BLaER1 treated with 17β-estradiol and CSF1 and Interleukin-3, amounts not matched to agents 10 nM and 100 nM (cell line): ENCODE measurements around the gene TRPM1.

Experiments
- H3K27ac ChIP-seq, 11 experiments: shearing (Covaris generic); formaldehyde crosslinking; 2 replicates each; pipeline ENCODE4 v1.8.1; 2022
- H3K27me3 ChIP-seq, 11 experiments: shearing (Covaris generic); formaldehyde crosslinking; 2 replicates each; pipeline ENCODE4 v1.8.1; 2022
- H3K36me3 ChIP-seq, 11 experiments: shearing (Covaris generic); formaldehyde crosslinking; 2 replicates each; pipeline ENCODE4 v1.8.1; 2022
- H3K4me1 ChIP-seq, 10 experiments: shearing (Covaris generic); formaldehyde crosslinking; 2 replicates each; pipeline ENCODE4 v1.8.1; 2022
- H3K4me2 ChIP-seq, 11 experiments: shearing (Covaris generic); formaldehyde crosslinking; 2 replicates each; pipeline ENCODE4 v1.8.1; 2022
- H3K4me3 ChIP-seq, 10 experiments: shearing (Covaris generic); formaldehyde crosslinking; 2 replicates each; pipeline ENCODE4 v1.8.1; 2022
- H3K9ac ChIP-seq, 11 experiments: shearing (Covaris generic); formaldehyde crosslinking; 2 replicates each; pipeline ENCODE4 v1.8.1; 2022
- H3K9me3 ChIP-seq, 11 experiments: shearing (Covaris generic); formaldehyde crosslinking; replicated peaks in 1 of 11; 2 replicates each; pipeline ENCODE4 v1.8.1; 2022
- H4K20me1 ChIP-seq, 11 experiments: shearing (Covaris generic); formaldehyde crosslinking; 2 replicates each; pipeline ENCODE4 v1.8.1; 2022
- Cebpa-rat ChIP-seq, 11 experiments: shearing (Covaris generic); IDR thresholded peaks; 2 replicates each; pipeline ENCODE4 v1.8.1; 2022

The TRPM1 gene

DNA sequence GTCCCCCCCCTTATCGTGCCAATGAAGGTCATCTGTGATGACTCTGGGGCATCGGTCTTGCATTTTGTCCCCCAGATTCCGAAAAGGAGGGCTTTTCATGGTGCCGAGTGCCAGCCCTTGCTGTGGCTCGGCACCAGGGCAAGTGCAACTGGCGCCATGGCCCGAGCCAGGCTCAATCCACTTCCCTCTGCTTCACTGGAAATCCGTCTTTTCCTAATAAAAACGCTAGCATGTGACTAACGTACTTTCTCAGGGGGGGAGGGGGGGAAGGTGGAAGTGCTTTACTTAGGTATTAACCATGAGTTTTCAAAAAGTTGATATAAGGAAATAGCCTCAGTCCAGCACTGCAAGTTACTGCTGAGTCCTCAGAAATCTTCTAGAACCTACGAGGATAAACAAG, 20.5 kb downstream of the TRPM1 start:
- Histone ChIP-seq H3K36me3 (no peaks in the 10 kb centered on the region), H3K4me1 (peaks cover 9 to 35% (median 20%) of the 10 kb centered on the region in 10 experiments), H3K27me3 (no peaks in the 10 kb centered on the region), H3K27ac (no peak overlapping the region), H4K20me1 (no peaks in the 10 kb centered on the region), H3K4me3 (no peak overlapping the region), H3K4me2 (peak overlapping the region in 4 of 11 experiments; percentile 9 to 45 (median 25); a peak in 4 of 22 replicates), H3K9ac (no peak overlapping the region), H3K9me3 (peaks cover 0 to under 1% (median 0%) of the 10 kb centered on the region in 11 experiments; a peak in 1 of 22 replicates)
- no peak for TF ChIP-seq Cebpa-rat (IDR thresholded peaks at IDR 0.05)

DNA sequence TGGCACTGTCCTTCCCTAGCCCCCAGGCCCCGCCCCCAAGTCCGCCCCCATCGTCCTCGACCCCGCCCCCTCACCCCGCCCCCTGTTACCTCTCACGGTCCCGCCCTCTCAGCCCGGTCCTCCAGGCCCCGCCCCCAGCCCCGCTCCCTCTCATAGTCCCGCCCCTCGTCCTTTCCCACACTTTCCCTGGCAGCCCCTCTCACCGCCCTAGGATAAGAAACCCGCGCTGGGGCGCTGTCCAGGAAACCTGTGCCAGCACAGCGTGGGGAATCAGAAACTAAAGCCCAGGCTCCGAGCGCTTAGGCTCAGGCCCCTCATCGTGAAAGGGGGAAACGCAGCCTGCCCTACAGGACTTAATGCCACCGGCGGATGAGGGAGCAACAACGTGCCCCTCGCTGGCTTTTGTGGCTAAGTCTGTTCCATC, 20.9 kb downstream of the TRPM1 start:
- no peaks in the 10 kb centered on the region for H3K27me3 ChIP-seq
- no peak overlapping the region for H3K9ac ChIP-seq
- H3K4me2 ChIP-seq = peak overlapping the region in 4 of 11 experiments; percentile 9 to 45 (median 25); a peak in 4 of 22 replicates
- H3K4me3 ChIP-seq = no peak overlapping the region
- H4K20me1 ChIP-seq = no peaks in the 10 kb centered on the region
- no peak overlapping the region for H3K27ac ChIP-seq
- peaks cover 0 to 5% (median 2%) of the 10 kb centered on the region in 11 experiments; a peak in 8 of 22 replicates for H3K9me3 ChIP-seq
- H3K36me3 ChIP-seq = no peaks in the 10 kb centered on the region
- no peak for TF ChIP-seq Cebpa-rat (IDR thresholded peaks at IDR 0.05)
- H3K4me1 ChIP-seq = peaks cover 9 to 35% (median 20%) of the 10 kb centered on the region in 10 experiments

DNA sequence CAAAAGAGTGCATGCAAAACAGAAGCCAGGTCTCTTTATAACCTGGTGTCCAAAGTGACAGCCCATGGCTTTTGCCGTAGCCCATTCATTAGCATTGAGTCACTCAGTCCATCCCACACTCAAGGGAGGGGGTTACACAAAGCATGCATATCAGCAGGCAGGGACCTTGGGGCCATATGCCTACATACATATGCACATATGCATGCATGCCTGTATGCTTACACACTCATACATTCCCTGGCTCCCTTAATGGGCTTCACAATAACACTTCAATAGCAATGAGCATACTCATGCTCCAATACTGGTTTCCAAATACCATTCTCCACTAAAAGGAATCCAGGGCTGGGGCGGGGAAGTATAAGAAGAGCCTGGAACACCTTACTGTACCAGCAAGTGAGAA, 22.0 kb downstream of the TRPM1 start:
- Histone ChIP-seq H3K4me3 (no peak overlapping the region), H3K36me3 (no peaks in the 10 kb centered on the region), H3K4me1 (peaks cover 9 to 35% (median 20%) of the 10 kb centered on the region in 10 experiments), H3K9ac (no peak overlapping the region), H3K9me3 (peaks cover 0 to 13% (median 6%) of the 10 kb centered on the region in 11 experiments; a peak in 10 of 22 replicates), H3K4me2 (no peak overlapping the region), H3K27ac (no peak overlapping the region), H4K20me1 (no peaks in the 10 kb centered on the region), H3K27me3 (no peaks in the 10 kb centered on the region)
- no peak for TF ChIP-seq Cebpa-rat (IDR thresholded peaks at IDR 0.05)

DNA sequence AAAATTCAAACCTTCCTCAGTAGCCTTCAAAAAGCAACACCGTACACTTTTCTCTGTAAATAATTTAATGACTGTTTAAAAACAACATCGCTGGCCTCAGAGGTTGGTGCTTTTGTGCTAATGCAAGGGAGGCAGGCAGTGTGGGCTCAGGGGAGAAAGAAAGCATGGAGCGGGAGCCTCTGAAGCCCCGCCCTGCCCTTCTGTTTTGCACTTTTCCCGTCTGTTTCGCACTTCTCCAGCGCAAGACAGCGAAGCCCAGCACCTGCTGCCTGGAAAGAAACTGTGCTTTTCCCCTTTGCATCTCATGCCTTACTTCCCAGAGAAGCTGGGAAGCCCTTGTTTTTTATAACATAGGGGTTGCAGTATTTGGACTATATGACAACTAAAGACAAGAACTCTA, 23.1 kb downstream of the TRPM1 start:
- no peak overlapping the region for H3K4me2 ChIP-seq
- H4K20me1 ChIP-seq = no peaks in the 10 kb centered on the region
- no peak overlapping the region for H3K4me3 ChIP-seq
- no peak overlapping the region for H3K27ac ChIP-seq
- no peaks in the 10 kb centered on the region for H3K27me3 ChIP-seq
- H3K4me1 ChIP-seq = peaks cover 5 to 30% (median 14%) of the 10 kb centered on the region in 10 experiments
- H3K9me3 ChIP-seq = peaks cover 0 to 13% (median 6%) of the 10 kb centered on the region in 11 experiments; a peak in 10 of 22 replicates
- H3K36me3 ChIP-seq = no peaks in the 10 kb centered on the region
- TF ChIP-seq Cebpa-rat (IDR thresholded peaks at IDR 0.05) = no peak
- H3K9ac ChIP-seq = no peak overlapping the region

DNA sequence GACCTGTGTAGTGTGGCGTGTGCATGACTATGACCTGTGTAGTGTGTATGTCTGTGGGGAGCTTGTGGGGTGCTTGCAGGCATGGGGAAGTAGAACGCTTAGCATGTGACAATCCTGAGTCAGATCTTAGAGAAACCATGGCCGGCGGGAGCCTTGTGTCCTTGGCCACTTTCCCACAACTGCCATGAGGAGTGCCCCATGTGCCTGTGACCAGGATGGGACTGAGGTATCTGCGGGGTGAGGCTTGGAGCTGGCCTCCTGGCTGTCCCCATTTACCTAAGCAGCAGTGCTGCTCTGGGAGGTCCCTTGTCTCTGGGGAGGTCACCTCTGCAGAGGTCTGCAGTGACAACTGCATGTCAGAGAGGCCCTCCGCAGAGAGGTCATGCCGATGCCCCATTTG, 23.6 kb downstream of the TRPM1 start:
- peaks cover 0 to 25% (median 9%) of the 10 kb centered on the region in 10 experiments; a peak in 14 of 20 replicates for H3K4me1 ChIP-seq
- no peak overlapping the region for H3K27ac ChIP-seq
- no peaks in the 10 kb centered on the region for H4K20me1 ChIP-seq
- no peak overlapping the region for H3K9ac ChIP-seq
- peak overlapping the region in 3 of 11 experiments; percentile 0 to 43 (median 30); a peak in 3 of 22 replicates for H3K4me2 ChIP-seq
- H3K9me3 ChIP-seq = peaks cover 0 to 13% (median 6%) of the 10 kb centered on the region in 11 experiments; a peak in 10 of 22 replicates
- no peak for TF ChIP-seq Cebpa-rat (IDR thresholded peaks at IDR 0.05)
- H3K36me3 ChIP-seq = no peaks in the 10 kb centered on the region
- H3K27me3 ChIP-seq = no peaks in the 10 kb centered on the region
- no peak overlapping the region for H3K4me3 ChIP-seq

DNA sequence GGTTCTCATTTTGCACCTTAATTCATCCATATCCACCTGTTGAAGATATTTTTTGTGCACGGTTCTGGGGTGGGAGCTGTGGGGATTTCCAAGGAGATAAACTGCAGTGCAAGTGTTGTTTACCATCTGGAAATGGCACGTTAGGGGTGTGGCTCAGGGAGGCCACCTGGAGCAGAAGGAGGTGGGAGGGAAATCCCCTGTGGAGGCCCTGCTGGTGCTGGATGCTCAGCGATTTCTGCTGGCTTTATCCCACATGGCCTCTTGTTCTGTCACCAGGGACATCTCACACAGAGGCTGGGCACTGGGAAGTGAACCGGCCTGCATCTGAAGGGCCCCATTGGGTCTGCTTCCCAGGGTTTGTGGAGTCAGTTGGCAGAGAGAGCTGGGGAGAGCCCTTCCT, 24.3 kb downstream of the TRPM1 start:
- Histone ChIP-seq H3K4me3 (no peak overlapping the region), H3K36me3 (no peaks in the 10 kb centered on the region), H3K9me3 (peaks cover 0 to 13% (median 6%) of the 10 kb centered on the region in 11 experiments; a peak in 10 of 22 replicates), H3K4me1 (peaks cover 0 to 19% (median 5%) of the 10 kb centered on the region in 10 experiments; a peak in 7 of 20 replicates), H3K4me2 (peak overlapping the region in 6 of 11 experiments; percentile 0 to 43 (median 34); a peak in 6 of 22 replicates), H3K9ac (no peak overlapping the region), H3K27me3 (no peaks in the 10 kb centered on the region), H3K27ac (no peak overlapping the region), H4K20me1 (no peaks in the 10 kb centered on the region)
- TF ChIP-seq Cebpa-rat (IDR thresholded peaks at IDR 0.05) = no peak

DNA sequence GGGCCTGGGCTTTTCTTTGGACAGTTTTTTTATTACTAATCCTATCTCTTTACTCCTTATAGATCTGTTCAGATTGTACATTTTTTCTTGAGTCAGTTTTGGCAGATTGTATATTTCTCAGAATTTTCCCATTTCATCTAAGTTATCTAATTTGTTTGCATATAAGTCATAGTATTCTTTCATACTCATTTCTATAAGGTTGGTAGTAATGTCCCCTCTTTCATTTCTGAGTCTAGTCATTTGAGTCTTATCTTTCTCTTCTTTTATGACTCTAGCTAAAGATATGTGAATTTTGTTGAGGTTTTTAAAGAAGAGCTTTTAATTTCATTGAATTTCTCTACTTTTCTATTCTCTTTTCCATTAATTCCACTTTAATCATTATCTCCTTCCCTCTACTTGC, 27.2 kb downstream of the TRPM1 start:
- Histone ChIP-seq H3K9me3 (peaks cover 0 to 13% (median 6%) of the 10 kb centered on the region in 11 experiments; a peak in 10 of 22 replicates), H3K27ac (no peak overlapping the region), H3K4me1 (peaks cover 0 to 20% (median 10%) of the 10 kb centered on the region in 10 experiments; a peak in 12 of 20 replicates), H3K36me3 (no peaks in the 10 kb centered on the region), H3K4me3 (no peak overlapping the region), H3K4me2 (no peak overlapping the region), H3K27me3 (no peaks in the 10 kb centered on the region), H4K20me1 (no peaks in the 10 kb centered on the region), H3K9ac (no peak overlapping the region)
- TF ChIP-seq Cebpa-rat (IDR thresholded peaks at IDR 0.05) = no peak

DNA sequence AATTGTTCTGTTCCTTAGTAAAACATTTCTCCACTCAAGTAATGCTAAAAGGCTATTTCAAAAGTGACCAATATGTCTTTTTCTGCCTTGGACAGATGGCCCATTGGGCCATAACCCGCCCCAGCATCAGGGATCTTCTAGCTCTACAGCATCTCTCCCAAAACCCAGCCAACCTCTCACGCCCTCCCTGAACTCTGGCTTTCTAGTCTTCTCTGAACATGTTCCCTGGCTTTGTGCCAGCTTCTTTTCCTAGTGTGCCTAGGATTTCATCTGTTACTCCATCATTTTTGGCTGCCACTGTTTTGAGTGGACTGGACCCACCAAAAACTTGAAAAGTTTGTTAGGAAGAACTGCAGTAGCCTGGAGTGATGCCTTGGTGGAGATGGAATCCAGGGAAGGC, 30.7 kb downstream of the TRPM1 start:
- no peak for TF ChIP-seq Cebpa-rat (IDR thresholded peaks at IDR 0.05)
- H3K27ac ChIP-seq = no peak overlapping the region
- peaks cover 0 to 11% (median 6%) of the 10 kb centered on the region in 11 experiments; a peak in 10 of 22 replicates for H3K9me3 ChIP-seq
- H3K4me1 ChIP-seq = peaks cover 0 to 8% (median 5%) of the 10 kb centered on the region in 10 experiments; a peak in 12 of 20 replicates
- no peak overlapping the region for H3K9ac ChIP-seq
- no peaks in the 10 kb centered on the region for H3K27me3 ChIP-seq
- H3K4me3 ChIP-seq = no peak overlapping the region
- H4K20me1 ChIP-seq = no peaks in the 10 kb centered on the region
- H3K4me2 ChIP-seq = peak overlapping the region in 6 of 11 experiments; percentile 16 to 56 (median 44); a peak in 12 of 22 replicates
- H3K36me3 ChIP-seq = no peaks in the 10 kb centered on the region

DNA sequence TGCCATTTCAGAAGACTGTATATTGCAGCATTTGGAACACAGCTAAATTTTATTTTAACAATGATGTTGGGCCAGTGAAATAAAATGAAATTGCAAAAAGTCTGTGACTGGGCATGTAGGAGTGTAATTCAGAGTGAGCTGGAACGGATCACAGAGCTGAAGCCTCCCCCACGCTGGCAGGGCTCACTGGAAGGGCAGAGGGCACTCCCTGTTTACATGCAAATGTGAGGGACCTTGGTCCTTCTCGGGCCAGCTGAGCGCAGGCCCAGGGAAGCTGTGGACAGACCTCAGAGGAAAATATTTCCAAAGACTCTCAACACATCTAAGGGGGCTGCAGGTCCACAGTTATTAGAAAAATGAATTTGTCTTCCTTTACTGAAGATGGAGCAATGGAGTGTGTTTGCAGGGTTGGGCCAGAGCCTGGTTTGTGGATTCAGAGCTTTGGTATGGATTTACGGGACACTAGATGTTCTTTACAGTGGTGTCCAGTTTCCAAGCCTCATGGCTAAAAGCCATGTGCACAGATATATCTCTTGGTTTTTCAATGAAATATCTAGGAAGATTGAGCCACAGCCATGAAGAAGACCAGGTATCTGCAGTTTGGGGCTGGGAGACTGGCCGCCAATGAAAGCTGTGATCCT, 32.0 kb downstream of the TRPM1 start:
- H3K9ac ChIP-seq = no peak overlapping the region
- no peak overlapping the region for H3K27ac ChIP-seq
- no peaks in the 10 kb centered on the region for H3K36me3 ChIP-seq
- no peak overlapping the region for H3K4me3 ChIP-seq
- H3K9me3 ChIP-seq = no peaks in the 10 kb centered on the region
- no peak for TF ChIP-seq Cebpa-rat (IDR thresholded peaks at IDR 0.05)
- no peaks in the 10 kb centered on the region for H3K27me3 ChIP-seq
- peaks cover 0 to 8% (median 5%) of the 10 kb centered on the region in 10 experiments; a peak in 12 of 20 replicates for H3K4me1 ChIP-seq
- H4K20me1 ChIP-seq = no peaks in the 10 kb centered on the region
- no peak overlapping the region for H3K4me2 ChIP-seq
